CD4-positive, alpha-beta T cell treated with Interleukin-1 beta for 1 hour (primary cell): Measurements from ENCODE around the gene KCNQ1.

ENCODE experiments used
- DNase-seq, 2 donors: peaks; one replicate each; pipeline ENCODE4 v3.0.0-alpha.2; 2020 to 2022

Gene KCNQ1

DNA sequence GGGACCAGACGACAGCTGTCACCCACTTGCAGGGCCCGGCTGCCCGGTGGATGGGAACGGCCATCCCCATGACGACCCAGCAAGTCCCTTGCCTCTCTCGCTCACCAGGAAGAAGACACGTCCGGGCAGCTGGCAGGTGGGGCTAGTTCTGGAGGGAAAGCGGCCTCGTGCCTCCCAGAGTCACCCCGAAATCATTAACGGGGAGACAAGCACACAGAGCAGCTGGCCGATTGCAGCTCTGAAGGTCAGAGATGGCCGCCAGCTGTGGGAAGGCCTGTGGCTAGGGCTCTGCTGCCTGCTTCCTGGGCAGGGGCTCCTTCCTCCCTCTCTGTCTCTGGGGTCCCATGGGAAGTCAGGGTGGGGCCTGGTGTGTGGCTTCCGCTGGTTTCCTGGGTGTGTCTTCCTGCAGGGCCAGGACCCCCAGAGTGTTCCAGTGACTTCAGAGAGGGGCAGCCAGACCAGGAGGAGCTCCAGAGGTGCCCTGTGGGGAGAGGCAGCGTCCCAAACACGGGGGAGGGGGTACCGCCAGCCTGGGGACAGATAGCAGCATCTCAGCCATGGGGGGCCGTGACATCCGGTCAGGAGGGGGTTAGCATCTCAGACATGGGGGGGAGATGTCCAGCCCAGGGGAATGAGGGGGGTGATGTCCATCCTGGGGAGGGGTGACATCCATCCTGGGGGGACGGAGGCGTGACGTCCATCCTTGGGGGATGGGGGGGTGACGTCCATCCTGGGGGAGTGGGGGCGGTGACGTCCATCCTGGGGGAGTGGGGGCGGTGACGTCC is 114.9 kb downstream of the KCNQ1 start:
- DNase-seq, result no peak

DNA sequence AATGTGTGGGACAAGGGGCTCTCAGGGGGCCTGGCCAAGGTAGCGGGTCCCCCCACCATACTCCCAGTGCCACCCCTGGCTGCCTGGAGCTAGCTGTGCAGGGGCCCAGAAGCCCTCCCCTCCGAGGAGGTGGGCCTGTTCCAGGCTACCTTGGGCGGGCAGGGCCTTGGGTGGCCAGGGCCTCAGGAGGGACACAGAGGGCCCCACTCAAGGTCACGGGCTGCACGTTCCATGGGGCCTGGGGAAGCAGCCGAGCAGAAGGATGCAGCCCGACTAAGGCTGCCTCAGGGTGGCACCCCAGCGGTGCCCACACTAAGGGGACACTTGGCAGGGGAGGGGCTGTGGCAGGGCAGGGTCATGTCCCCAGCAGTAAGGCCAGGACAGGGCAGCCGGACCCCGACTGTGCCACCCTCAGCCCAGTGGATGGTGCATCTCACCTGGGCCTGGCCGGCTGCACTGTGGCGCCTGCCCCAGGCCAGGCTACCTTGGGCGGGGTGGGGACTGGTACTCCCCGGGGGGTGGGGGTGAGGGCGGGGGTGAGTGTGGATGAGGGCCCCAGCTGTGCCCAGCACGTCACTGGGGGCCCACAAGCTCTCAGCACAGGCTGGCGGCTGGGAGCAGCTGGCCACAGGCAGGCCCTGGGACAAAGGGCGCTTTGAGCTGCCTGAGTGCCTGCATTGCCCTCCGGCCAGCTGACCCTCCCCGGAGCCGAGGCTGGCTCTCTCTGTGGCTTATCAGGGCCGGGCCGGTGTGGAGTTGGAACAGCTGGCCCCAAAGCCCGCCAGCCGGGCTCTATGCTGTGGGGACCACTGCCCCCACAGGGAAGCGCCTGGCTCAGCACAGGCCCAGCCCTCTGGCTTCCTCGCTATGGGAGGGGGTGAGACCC is 117.1 kb downstream of the KCNQ1 start:
- no peak for DNase-seq

DNA sequence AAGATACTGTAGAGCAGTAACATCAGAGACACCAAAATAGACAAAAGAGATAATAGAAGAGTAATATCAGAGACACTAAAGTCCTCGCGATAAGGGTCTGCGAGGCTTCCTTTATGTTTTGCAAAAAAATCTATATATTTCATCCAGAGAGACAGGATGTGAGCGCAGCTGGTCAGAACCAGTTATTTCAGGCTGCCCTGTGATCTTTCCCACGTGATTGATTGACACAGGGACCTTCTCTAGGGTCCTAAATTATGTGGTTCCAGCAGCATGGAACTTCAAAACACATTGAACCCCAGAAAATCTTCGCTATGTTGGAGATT is 118.0 kb downstream of the KCNQ1 start:
- no peak for DNase-seq

DNA sequence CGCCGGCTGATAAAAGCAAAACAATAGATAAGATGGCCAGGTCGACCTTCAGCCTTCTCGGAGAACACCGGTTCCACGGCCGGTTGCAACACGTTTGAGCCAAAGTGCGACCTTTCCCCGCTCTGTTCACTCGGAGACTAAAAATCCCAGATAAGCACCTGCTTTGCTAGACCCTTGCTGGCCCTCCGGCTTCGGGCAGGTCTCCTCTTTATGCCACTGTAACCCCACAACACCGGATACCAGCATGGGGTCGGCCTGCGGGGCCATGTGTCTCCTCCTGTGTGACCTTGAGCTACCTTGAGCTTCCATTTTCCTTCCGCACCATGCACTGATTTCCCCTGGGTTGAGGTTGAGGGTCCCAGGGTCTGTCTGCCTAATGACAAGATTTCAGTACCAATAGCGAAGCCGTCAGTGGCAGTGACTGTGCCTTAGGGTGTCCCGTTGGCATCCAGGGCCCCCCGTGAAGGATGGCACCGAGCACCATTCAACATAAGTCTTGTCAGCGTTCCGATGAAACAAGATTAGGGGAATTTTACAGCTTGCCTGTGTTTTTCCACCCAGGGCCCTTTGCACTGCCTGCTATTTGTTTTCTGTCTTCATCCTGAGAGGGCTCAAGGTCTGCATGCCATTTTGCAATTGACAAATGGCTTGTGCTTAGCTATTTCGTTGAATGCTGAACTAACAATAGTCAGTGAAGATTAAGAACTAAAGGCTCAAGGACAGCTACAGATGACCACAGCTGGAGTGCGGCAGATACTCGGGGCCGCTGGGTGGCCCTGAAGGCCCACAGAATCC is 118.6 kb downstream of the KCNQ1 start:
- DNase-seq, result no peak

DNA sequence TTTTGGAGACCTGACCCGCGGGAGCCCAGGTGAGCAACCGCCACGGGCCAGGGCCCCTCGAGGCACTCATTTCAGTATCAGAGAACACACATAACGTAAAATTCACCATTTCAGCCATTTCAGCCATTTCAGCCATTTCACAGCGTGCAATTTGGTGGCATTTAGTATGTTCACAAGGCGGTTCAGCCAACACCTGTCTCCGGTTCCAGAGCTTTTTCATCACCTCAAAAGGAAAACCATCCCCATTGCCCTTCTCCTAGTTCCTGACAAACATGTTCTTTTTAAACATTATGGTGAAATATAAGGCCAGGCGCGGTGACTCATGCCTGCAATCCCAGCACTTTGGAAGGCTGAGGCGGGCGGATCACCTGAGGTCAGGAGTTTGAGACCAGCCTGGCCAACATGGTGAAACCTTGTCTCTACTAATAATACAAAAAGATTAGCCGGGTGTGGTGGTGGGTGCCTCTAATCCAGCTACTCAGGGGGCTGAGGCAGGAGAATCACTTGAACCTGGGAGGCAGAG is 119.3 kb downstream of the KCNQ1 start:
- no peak for DNase-seq

DNA sequence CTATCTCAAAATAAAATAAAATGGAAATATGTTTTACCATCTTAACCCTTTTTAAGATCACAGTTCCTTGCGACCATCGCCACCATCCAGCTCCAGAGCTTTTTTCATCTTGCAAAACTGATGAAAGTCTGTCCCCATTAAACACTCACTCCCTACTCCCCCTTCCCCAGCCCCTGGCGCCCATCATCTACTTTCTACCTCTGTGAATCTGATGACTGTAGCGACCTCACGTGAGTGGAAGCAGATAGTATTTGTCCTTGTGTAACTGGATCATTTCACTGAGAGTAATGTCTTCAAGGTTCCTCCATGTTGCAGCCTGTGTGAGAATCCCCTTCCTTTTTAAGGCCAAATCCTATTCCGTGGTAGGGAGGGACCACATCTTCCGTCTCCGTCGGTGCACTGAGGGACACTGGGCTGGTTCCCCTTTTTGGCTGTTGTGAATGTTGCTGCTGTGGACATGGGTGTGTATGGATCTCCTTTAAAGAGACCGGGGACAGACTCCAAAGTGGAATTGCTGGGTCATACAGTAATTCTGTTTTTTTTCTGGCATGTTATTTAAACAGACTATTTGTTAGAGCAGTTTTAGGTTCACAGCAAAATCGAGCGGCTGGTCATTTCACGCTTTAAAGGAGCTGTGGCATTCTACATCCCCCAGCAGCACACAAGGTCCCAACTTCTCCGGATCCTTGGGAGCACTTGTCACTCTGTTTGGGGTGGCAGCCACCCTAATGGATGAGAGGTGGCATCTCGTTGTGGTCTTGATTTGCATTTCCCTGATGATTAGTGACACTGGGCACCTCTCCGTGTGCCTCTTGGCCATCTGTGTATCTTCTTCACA is 120.0 kb downstream of the KCNQ1 start:
- DNase-seq, result no peak

DNA sequence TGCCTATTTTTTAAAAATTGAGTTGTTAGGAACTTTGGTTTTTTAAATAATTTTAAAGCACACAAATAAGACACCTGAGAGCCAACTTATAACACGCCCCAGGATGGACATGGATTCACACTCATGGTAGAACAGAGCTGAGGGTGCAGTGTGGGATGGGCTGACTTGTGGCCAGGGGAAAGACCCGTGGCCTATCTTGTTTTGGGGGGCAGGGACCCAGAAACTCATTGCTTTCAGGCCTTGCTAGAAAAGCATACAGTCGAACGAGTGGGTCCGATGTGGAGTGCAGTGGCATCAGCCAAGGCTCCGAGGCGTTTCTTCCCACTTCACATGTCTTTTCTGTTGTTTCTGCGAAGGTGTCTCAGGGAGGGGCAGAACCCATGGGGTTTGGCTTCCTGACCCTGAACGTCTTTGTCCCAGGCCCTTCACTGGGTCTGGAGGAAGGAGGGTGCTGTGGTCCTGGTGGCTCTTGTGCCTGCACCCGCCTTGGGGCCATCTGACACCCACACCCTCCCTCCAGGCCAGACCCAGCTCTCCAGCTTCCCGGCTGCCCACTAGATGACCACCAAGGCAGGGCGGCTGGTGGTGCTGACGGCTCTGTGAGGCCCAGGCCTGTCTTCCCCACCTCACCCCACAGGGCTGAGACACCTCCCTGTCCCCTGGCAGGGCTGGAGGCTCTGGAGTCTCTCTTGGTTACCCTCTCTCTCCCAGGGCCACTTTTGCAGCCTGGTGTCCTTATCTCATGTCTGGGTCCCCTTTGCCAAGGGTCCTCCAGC is 120.8 kb downstream of the KCNQ1 start:
- DNase-seq, result no peak

DNA sequence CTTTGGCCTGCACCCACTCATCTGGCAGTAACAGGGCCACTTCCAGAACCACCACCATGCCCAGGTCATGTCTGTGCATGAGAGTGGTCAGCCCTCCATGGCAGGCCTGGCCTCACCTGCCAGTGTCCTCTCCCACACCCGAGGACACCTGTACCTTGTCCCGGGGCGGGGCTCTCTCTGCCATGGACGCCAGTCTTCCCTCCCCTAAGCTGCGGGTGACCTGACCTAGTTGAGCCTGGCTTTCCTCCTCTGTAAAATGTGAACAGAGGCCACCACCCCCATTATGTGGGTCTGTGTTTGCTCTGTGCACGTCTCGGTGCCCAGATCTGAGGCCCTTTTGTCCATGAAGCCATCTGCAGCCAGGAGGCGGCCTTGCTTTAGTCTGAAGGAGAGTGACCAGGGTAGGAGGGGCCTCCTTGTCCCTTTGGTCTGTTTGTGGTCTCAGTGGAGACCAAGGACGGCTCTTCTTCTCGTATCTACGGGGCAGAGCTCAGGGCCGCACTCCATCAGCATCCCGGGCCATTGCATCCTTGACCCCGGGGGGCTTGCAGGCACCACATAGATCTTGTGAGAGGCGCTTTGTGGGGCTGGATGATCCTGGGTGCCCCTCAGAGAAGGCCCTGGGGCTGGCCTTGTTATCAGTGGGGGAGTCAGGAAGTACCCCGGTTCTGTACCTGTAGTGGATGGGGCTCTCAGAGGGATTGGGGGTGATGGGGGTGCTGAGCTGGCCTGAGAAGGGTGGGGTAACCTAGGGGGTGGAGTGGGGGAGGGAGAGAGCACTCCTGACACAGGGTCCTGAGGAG is 121.6 kb downstream of the KCNQ1 start:
- no peak for DNase-seq

DNA sequence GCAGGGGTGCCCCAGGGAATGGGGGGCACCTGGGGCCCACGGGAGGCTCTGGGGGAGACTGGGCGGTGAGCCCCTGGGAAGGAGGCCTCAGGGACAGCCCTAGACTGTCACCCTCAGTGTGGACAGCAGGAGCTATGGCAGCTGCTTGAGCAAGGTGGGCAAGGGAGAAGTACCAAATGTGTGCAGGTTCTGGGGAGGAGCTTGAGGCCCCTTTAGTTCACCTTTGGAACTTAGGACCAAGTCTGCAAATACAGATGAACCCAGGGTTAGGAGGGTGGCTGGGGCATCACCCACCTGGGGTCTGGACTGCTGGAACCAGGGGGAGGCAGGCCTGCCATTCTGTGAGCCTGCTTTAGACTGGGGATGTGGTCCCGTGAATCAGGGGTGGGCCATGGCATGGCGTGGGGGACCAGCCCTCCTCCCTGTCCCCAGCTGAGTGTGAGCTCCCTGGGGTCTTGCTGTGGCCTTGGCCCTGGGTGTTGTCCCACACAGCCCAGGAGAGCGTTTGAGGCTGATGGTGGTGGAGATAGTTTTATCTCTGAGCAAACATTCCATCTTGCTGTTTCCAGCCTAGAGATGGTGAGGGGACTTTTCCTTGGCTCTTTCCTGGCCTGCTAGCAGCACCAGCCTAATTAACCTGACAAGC is 122.3 kb downstream of the KCNQ1 start:
- no peak for DNase-seq

DNA sequence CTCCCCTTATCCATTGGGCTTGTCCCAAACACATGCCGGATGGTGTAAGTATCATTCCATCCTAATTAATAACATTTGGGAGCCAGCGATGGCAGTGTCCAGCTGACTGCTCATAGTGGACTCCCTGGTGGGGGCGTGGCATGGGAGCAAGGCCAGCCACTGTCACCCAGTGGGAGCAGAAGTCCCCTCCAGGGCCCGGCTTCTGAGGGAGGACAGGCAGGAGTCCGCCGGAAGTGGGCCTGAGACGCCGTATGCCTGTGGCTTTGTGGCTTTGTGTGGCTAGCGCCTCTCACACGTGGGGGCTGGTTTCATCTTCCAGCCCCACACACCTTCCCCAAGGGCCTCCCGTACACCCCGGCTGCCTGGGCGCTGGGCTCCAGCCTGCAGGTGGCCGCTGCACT is 124.5 kb downstream of the KCNQ1 start:
- DNase-seq, result no peak

DNA sequence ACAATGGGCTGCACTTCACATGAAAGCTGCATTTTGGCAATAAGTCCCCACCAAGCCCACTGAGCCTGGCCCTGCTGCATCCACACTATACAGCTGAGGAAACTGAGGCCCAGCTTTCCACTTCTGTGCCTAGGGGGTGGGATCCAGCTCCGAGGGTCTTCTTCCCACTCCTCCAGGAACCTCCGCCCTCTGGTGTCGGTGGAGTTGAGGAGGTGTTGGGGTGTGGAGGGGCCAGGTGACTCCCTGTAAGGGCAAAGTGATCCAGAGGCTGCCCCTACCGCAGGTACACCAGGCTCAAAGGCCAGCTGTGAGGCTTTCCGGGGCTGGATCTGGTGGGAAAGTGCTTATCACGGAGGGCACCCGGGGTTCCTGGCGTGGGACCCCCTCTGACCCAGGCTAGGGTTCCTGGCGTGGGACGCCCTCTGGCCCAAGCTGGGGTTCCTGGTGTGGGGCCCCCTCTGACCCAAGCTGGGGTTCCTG is 125.0 kb downstream of the KCNQ1 start:
- no peak for DNase-seq

DNA sequence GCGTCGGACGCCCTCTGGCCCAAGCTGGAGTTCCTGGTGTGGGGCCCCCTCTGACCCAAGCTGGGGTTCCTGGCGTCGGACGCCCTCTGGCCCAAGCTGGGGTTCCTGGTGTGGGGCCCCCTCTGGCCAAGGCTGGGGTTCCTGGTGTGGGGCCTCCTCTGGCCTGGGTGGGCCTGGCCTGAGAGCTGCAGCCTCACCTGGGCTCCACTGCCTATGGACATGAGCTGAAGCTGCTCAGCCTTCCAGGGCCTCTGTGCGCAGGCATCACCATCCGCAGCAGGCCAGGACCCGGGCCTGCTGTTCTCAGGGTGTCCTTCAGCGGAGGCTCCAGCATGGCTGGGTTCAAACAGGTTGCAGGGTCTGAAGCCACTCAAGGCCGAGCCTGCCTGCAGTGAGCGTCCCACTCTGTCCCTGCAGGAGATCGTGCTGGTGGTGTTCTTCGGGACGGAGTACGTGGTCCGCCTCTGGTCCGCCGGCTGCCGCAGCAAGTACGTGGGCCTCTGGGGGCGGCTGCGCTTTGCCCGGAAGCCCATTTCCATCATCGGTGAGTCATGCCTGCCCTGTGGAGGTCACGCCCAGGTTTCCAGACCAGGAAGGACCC is 125.5 kb downstream of the KCNQ1 start:
- no peak for DNase-seq

DNA sequence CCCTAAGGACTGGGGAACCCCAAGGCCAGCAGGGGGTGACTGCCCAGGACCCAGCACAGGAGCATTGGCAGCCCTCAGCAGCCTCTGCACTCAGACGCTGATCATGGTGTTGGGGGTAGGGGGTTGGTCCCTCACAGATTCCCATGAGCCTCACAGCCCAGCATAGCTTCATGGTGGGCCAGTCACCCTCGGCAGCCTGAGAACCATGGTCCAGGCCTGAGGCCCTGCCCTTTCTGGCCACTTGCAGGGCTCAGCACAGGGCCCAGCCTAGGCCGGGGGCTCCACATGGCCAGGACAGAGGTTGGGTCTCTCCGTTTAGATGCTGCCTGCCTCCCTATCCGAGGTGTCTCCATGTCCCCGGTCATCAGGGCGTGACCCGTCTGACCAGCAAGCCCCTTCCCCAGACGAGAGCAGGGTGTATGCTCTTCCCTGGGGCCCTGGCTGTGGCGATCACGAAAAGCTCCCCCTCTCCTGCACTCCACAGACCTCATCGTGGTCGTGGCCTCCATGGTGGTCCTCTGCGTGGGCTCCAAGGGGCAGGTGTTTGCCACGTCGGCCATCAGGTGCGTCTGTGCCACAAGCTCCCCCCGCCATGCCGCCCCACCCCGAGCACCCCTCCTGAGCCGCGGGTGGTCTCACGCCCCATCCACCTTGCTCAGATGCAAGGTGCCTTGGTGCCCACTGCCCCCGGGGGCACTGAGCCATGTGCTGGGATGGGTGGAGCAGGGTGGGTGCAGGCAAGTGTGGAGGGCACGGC is 126.2 kb downstream of the KCNQ1 start:
- DNase-seq, result no peak

DNA sequence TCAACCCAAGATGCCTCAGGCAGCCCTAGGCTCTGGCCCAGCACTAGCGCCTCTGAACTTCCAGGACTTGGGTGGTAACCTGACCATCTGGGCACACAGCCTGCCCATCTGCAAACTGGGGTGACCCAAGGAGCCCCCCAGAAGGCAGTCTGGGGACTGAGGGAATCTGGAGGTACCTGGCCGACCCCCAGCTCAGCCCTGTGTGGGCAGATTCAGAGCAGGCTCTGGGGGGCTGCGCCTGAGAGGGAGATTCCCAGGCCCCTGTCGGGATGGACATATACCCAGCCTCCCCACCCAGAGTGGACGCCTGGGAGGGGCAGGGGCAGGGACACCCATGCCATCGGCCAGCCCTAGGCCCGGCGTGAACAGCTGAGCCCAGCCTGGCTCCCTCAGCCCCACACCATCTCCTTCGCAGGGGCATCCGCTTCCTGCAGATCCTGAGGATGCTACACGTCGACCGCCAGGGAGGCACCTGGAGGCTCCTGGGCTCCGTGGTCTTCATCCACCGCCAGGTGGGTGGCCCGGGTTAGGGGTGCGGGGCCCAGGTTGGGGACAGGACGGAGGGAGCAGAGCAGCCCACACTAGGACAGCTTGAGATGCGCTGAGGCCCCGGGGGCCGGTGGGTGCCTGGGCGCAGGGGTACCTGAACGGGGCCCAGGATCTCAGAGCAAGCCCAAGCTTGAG is 126.9 kb downstream of the KCNQ1 start:
- no peak for DNase-seq

DNA sequence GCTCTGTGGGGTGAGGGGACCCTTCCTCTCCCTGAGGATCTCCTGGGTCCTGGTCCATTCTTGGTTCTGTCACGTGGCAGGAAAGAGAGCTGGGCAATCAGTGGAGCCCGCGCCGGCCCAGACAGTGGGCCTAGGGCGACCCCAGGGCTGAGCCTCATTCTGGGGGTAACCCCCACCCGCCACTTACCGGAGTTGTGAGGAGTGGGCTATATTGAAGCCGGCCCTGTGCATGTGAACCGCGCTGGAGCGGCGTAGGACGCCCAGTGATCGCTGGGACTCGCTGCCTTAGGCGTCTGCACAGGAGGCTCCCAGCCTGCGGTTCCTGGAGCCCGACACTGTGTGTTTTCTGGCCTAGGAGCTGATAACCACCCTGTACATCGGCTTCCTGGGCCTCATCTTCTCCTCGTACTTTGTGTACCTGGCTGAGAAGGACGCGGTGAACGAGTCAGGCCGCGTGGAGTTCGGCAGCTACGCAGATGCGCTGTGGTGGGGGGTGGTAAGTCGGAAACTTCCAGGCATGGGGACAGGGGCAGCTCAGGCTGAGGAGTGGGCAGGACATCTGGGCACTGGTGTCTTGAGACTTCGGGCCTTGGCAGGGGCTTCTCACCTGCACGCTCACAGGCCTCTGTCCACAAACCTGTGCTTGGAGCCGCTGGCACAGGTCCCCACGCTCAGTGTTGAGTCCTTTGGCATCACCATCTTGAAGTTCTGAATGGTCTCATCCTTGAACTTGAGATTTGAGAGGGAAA is 127.9 kb downstream of the KCNQ1 start:
- no peak for DNase-seq

DNA sequence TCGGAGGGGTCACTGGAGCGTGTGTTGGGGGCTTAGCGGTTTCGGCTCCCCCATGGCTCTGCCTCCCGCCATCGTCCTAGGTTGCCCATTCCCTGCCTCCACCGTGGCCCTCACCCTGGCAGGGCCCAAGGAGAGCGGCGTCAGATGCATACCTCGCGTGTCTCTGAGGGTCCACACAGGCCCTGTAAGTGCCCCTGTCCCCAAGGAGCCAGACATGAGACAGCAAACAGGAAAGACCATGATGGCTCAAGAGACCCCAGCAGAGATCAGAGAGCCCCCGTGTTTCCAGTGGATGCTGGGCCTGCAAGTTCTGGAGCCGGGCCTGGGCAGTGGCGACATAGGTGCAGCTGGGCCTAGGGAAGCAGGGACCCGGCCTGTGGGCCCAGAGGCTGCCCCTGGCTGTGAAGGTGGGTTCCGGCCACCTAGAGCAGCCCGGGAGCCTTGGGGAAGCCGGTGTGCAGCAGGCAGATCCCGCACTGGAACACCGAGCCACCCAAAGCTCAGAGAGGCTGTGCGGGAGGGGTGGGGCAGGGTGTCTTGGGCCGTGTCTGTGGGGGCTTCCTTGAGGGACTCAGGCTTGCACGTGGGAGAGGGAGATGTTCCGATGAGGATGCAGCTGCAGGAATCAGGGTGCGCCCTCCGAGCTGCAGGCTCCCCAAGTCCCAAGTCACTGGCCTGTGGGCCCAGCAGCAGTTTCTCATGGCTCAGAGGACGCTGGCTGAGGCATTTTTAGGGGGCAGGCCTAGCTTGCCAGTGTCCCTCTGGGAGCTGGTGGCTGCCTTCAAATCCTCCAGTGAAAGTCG is 128.6 kb downstream of the KCNQ1 start:
- DNase-seq, result no peak
